Panc1 (cell line): ENCODE results near the gene APCS. TPM values are rescaled to one million over a fixed set of nuclear protein-coding genes. Genes with fewer than 3 reads are reported as not detected.

Source experiments
- ATAC-seq: fragments of 200-7000 bp; cut with Tn5 transposase; 2 replicates; pipeline ENCODE4 v1.9.1; 2020; ENCODE audit warnings: mild to moderate bottlenecking, moderate library complexity
- BruUV-seq: library from RNA; stranded (reverse); fragments of 400-500 nt; replicated peaks from 2 replicates; lab custom pipeline; 2021; lab: Mats Ljungman, UMichigan
- CTCF ChIA-PET: fragments of 300-600 bp; sonication (Branson Sonifier 250); formaldehyde crosslinking; loops from one replicate; lab custom pipeline; 2022; ENCODE audit warnings: antibody characterized with exemption; lab: Charles Lee
- POLR2A ChIA-PET: fragments of 300-600 bp; sonication (Branson Sonifier 250); formaldehyde crosslinking; loops from one replicate; lab custom pipeline; 2022; ENCODE audit warnings: antibody characterized with exemption; lab: Charles Lee
- DNase-seq: peaks from one replicate; pipeline ENCODE4 v3.0.0-alpha.2; 2010; ENCODE audit warnings: low read depth, low spot score
- H3K27ac ChIP-seq: 2 replicates; pipeline ENCODE4 v1.5.1; 2011; ENCODE audit warnings: mild to moderate bottlenecking, low read length, inconsistent platforms
- H3K27me3 ChIP-seq: fragments of 200-500 bp; sonication (Bioruptor generic); 2 replicates; pipeline ENCODE4 v1.6.0; 2014; ENCODE audit warnings: low read length, inconsistent platforms; ENCODE audit not compliant: control insufficient read depth, insufficient read depth
- H3K36me3 ChIP-seq: fragments of 200-500 bp; sonication (Bioruptor generic); 2 replicates; pipeline ENCODE4 v1.5.1; 2014; ENCODE audit warnings: inconsistent platforms, mild to moderate bottlenecking, low read length, moderate library complexity; ENCODE audit not compliant: control insufficient read depth, insufficient read depth
- H3K4me1 ChIP-seq: 2 replicates; pipeline ENCODE4 v1.5.1; 2011; ENCODE audit warnings: inconsistent platforms, mild to moderate bottlenecking, low read length, moderate library complexity; ENCODE audit not compliant: control insufficient read depth, insufficient read depth
- H3K4me3 ChIP-seq, 2 experiments: 2 replicates each; pipeline ENCODE4 v1.5.1; 2011 to 2012; ENCODE audit warnings: low read depth in 2 of 2, low read length in 2 of 2, mild to moderate bottlenecking in 2 of 2, inconsistent platforms in 1 of 2, moderate library complexity in 1 of 2
- H3K9me3 ChIP-seq: fragments of 200-500 bp; sonication (Bioruptor generic); 2 replicates; pipeline ENCODE4 v1.5.1; 2014; ENCODE audit warnings: low read depth, mild to moderate bottlenecking, inconsistent platforms, low read length, moderate library complexity; ENCODE audit not compliant: control insufficient read depth, insufficient read depth
- POLR2AphosphoS5 ChIP-seq: IDR thresholded peaks from 2 replicates; pipeline ENCODE4 v1.6.1; 2012; ENCODE audit warnings: mild to moderate bottlenecking, low read depth, low read length, moderate library complexity
- SIN3A ChIP-seq: IDR thresholded peaks from 2 replicates; pipeline ENCODE4 v1.6.1; 2012; ENCODE audit warnings: low read depth, mild to moderate bottlenecking, low read length, moderate library complexity, borderline replicate concordance; ENCODE audit not compliant: insufficient read depth
- TCF7L2 ChIP-seq: IDR thresholded peaks from 2 replicates; pipeline ENCODE4 v1.6.1; 2011; ENCODE audit warnings: mild to moderate bottlenecking, low read depth, low read length, inconsistent platforms
- in situ Hi-C: cut with HindIII; loops from 2 replicates; pipeline ENCODE4 v1.10.0; 2016; ENCODE audit warnings: low sequenced_read_pairs, low pct_unique_long_range_greater_than_20kb
- intact Hi-C: fragments of 100-400 bp; cut with micrococcal nuclease; formaldehyde crosslinking; loops from one replicate; pipeline ENCODE4 v1.10.0; 2022; ENCODE audit not compliant: unreplicated experiment
- total RNA-seq: library from RNA; stranded (reverse); gene quantifications from one replicate; pipeline ENCODE4 v1.2.1, GENCODE V29; 2021; ENCODE audit not compliant: unreplicated experiment
- TF ChIP-seq, protein P1 (sequence below): fragments of 450-650 bp; IDR thresholded peaks from 2 replicates; pipeline ENCODE4 v1.5.1; 2017; ENCODE audit warnings: mild to moderate bottlenecking
- TF ChIP-seq, protein P2 (sequence below), 2 experiments: IDR thresholded peaks; 2 replicates each; pipeline ENCODE4 v1.6.1; 2011 to 2012; ENCODE audit warnings: low read depth in 2 of 2, control low read depth in 1 of 2, low read length in 1 of 2, mild to moderate bottlenecking in 1 of 2, moderate library complexity in 1 of 2; ENCODE audit not compliant: insufficient read depth in 1 of 2

The APCS gene
- total RNA-seq, 1 experiment from 2014 or later: 0.33 TPM

- no TSS peak for BruUV-seq
- no peak overlapping the region for H3K27ac ChIP-seq
- intact Hi-C loops (no loop called here), in situ Hi-C loops (no loop called here)
- POLR2A ChIA-PET: no interaction called here
- no peaks in the 10 kb centered on the region for H3K27me3 ChIP-seq
- no peak overlapping the region for H3K4me3 ChIP-seq
- no peaks in the 10 kb centered on the region for H3K9me3 ChIP-seq
- no peaks in the 10 kb centered on the region for H3K36me3 ChIP-seq
- no peaks in the 10 kb centered on the region for H3K4me1 ChIP-seq
- TF ChIP-seq TCF7L2: no peak
- TF ChIP-seq SIN3A: no peak
- TF ChIP-seq, protein P1, sequence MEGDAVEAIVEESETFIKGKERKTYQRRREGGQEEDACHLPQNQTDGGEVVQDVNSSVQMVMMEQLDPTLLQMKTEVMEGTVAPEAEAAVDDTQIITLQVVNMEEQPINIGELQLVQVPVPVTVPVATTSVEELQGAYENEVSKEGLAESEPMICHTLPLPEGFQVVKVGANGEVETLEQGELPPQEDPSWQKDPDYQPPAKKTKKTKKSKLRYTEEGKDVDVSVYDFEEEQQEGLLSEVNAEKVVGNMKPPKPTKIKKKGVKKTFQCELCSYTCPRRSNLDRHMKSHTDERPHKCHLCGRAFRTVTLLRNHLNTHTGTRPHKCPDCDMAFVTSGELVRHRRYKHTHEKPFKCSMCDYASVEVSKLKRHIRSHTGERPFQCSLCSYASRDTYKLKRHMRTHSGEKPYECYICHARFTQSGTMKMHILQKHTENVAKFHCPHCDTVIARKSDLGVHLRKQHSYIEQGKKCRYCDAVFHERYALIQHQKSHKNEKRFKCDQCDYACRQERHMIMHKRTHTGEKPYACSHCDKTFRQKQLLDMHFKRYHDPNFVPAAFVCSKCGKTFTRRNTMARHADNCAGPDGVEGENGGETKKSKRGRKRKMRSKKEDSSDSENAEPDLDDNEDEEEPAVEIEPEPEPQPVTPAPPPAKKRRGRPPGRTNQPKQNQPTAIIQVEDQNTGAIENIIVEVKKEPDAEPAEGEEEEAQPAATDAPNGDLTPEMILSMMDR: no peak
- TF ChIP-seq POLR2AphosphoS5: no peak
- TF ChIP-seq, protein P2, sequence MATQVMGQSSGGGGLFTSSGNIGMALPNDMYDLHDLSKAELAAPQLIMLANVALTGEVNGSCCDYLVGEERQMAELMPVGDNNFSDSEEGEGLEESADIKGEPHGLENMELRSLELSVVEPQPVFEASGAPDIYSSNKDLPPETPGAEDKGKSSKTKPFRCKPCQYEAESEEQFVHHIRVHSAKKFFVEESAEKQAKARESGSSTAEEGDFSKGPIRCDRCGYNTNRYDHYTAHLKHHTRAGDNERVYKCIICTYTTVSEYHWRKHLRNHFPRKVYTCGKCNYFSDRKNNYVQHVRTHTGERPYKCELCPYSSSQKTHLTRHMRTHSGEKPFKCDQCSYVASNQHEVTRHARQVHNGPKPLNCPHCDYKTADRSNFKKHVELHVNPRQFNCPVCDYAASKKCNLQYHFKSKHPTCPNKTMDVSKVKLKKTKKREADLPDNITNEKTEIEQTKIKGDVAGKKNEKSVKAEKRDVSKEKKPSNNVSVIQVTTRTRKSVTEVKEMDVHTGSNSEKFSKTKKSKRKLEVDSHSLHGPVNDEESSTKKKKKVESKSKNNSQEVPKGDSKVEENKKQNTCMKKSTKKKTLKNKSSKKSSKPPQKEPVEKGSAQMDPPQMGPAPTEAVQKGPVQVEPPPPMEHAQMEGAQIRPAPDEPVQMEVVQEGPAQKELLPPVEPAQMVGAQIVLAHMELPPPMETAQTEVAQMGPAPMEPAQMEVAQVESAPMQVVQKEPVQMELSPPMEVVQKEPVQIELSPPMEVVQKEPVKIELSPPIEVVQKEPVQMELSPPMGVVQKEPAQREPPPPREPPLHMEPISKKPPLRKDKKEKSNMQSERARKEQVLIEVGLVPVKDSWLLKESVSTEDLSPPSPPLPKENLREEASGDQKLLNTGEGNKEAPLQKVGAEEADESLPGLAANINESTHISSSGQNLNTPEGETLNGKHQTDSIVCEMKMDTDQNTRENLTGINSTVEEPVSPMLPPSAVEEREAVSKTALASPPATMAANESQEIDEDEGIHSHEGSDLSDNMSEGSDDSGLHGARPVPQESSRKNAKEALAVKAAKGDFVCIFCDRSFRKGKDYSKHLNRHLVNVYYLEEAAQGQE (IDR thresholded peaks at IDR 0.05; ENCODE audit: insufficient read depth in 1 of 2, low read depth in 2 of 2, low read length in 1 of 2): no peak
- DNase-seq: no peak
- ATAC-seq: no peak
- CTCF ChIA-PET: no interaction called here
These were observed 7.3 kb upstream of the APCS start for GRCh38 chr1:159580340-159580739.

DNA sequence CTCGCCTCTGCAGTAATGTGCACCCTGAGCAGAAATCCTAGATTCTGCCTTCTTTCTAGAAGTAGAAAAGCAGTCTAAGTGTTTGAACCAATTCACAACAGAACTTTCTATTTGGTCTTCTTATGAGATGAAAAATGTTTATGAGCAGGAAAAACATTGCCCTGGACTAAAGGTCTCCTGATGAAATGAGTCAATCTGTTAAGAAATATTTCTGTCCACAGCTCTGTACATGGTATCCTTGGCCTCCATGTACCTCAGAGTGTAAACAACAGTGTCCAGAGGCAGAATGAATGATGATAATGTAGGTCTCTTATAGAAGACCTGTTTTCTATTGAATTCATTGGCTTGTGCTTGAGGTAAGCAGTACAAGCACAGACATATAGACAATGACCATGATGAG is 6.2 kb upstream of the APCS start:
- intact Hi-C loops: no loop called here
- no peak for ATAC-seq
- no TSS peak for BruUV-seq

More for the DNA sequence above, 6.2 kb upstream of the APCS start:
- no peak for TF ChIP-seq POLR2AphosphoS5
- no peak for TF ChIP-seq TCF7L2
- TF ChIP-seq, protein P2 (IDR thresholded peaks at IDR 0.05; ENCODE audit: insufficient read depth in 1 of 2, low read depth in 2 of 2, low read length in 1 of 2): no peak
- H3K4me3 ChIP-seq: no peak overlapping the region
- POLR2A ChIA-PET: no interaction called here
- H3K27me3 ChIP-seq: no peaks in the 10 kb centered on the region
- H3K27ac ChIP-seq: no peak overlapping the region
- CTCF ChIA-PET: no interaction called here
- in situ Hi-C loops: no loop called here
- no peak for DNase-seq
- H3K36me3 ChIP-seq: no peaks in the 10 kb centered on the region
- H3K9me3 ChIP-seq: no peaks in the 10 kb centered on the region
- H3K4me1 ChIP-seq: no peaks in the 10 kb centered on the region
